A549 (cell line): ENCODE measurements around the gene CREB5. TPM values are rescaled to one million over a fixed set of nuclear protein-coding genes. Genes with fewer than 3 reads are reported as not detected.

Experiments used
- ATAC-seq, 2 experiments: fragments of 200-7000 bp in 1 of 2; fragments of >200 bp in 1 of 2; cut with Nextera tagmentation in 1 of 2; cut with Tn5 transposase in 1 of 2; 3 replicates each; pipeline versions ENCODE4 v1.8.0 to v1.9.1; 2018 to 2020; ENCODE audit warnings: mild to moderate bottlenecking in 1 of 2, moderate library complexity in 1 of 2
- CTCF ChIA-PET: fragments of 300-600 bp; sonication (Branson Sonifier 250); formaldehyde crosslinking; extraction: SDS; loops from one replicate; lab custom pipeline; 2021; ENCODE audit warnings: antibody characterized with exemption, inconsistent platforms; lab: Yijun Ruan, JAX
- POLR2A ChIA-PET: fragments of 350-600 bp; formaldehyde crosslinking; extraction: SDS; loops from one replicate; lab custom pipeline; 2021; ENCODE audit warnings: antibody characterized with exemption, inconsistent platforms; lab: Yijun Ruan, JAX
- DNase-seq, 2 experiments: peaks; one replicate each; pipeline versions ENCODE4 v3.0.0 to v3.0.0-alpha.2; 2011 to 2016; ENCODE audit warnings: low read depth in 1 of 2, low spot score in 1 of 2
- FAIRE-seq: peaks from 2 replicates; lab custom pipeline; 2011; peaks lifted over from hg19 to GRCh38; lab: Jason Lieb, UNC
- H3K27ac ChIP-seq, 2 experiments: fragments of >200 bp; sonication (Bioruptor Twin); formaldehyde crosslinking; 3 replicates each; pipeline ENCODE4 v1.5.1; 2016 to 2017
- H3K4me1 ChIP-seq: fragments of >200 bp; sonication (Bioruptor Twin); formaldehyde crosslinking; 3 replicates; pipeline ENCODE4 v1.6.1; 2016
- H3K4me2 ChIP-seq: fragments of >200 bp; sonication (Bioruptor Twin); formaldehyde crosslinking; 3 replicates; pipeline ENCODE4 v1.6.1; 2016
- H3K4me3 ChIP-seq: fragments of >200 bp; sonication (Bioruptor Twin); formaldehyde crosslinking; 3 replicates; pipeline ENCODE4 v1.5.1; 2016
- H3K9me3 ChIP-seq: fragments of >200 bp; sonication (Bioruptor Twin); formaldehyde crosslinking; 3 replicates; pipeline ENCODE4 v1.6.1; 2016
- BCL3 ChIP-seq: fragments of >200 bp; sonication (Bioruptor Twin); formaldehyde crosslinking; IDR thresholded peaks from 3 replicates; pipeline ENCODE4 v1.6.1; 2016
- BHLHE40 ChIP-seq: IDR thresholded peaks from 2 replicates; pipeline ENCODE4 v1.6.1; 2012; ENCODE audit warnings: low read depth, low read length, inconsistent platforms
- CBX2 ChIP-seq: fragments of 200-600 bp; sonication (generic); IDR thresholded peaks from 2 replicates; pipeline ENCODE4 v1.6.1; 2016; ENCODE audit warnings: low read depth, mild to moderate bottlenecking, borderline replicate concordance
- CEBPB ChIP-seq, 2 experiments: fragments of >200 bp in 1 of 2; sonication (Bioruptor Twin) in 1 of 2; formaldehyde crosslinking in 1 of 2; IDR thresholded peaks; 2 replicates each; pipeline ENCODE4 v1.6.1; 2012 to 2016
- CHD2 ChIP-seq: fragments of 150-350 bp; IDR thresholded peaks from 2 replicates; pipeline ENCODE4 v1.6.1; 2014; ENCODE audit warnings: low read length; ENCODE audit not compliant: partially characterized antibody
- FOSL2 ChIP-seq, 2 experiments: fragments of 450-650 bp in 1 of 2; fragments of >200 bp in 1 of 2; sonication (Bioruptor Twin) in 1 of 2; formaldehyde crosslinking; IDR thresholded peaks; 2 replicates each; pipeline versions ENCODE4 v1.5.0 to v1.6.1; 2016 to 2020; ENCODE audit warnings: mild to moderate bottlenecking in 1 of 2, moderate library complexity in 1 of 2
- GATA3 ChIP-seq: IDR thresholded peaks from 2 replicates; pipeline ENCODE4 v1.6.1; 2012; ENCODE audit warnings: borderline replicate concordance
- HOXB5 ChIP-seq: fragments of 250-450 bp; sonication (Bioruptor Pico); IDR thresholded peaks from 2 replicates; pipeline ENCODE4 v1.5.0; 2020; ENCODE audit warnings: mild to moderate bottlenecking, moderate library complexity
- JUN ChIP-seq, 2 experiments: fragments of >200 bp; sonication (Bioruptor Twin); formaldehyde crosslinking; IDR thresholded peaks; 2 replicates in 1 of 2; 3 replicates in 1 of 2; pipeline ENCODE4 v1.6.1; 2016 to 2017
- JUNB ChIP-seq: fragments of >200 bp; sonication (Bioruptor Twin); formaldehyde crosslinking; IDR thresholded peaks from 2 replicates; pipeline ENCODE4 v1.6.1; 2016
- KDM5A ChIP-seq: fragments of 200-600 bp; sonication (generic); IDR thresholded peaks from 2 replicates; pipeline ENCODE4 v1.6.1; 2016; ENCODE audit warnings: antibody characterized with exemption, mild to moderate bottlenecking
- MAX ChIP-seq: IDR thresholded peaks from 2 replicates; pipeline ENCODE4 v1.6.1; 2012
- MAZ ChIP-seq: fragments of 150-350 bp; IDR thresholded peaks from 2 replicates; pipeline ENCODE4 v1.6.1; 2014; ENCODE audit warnings: antibody characterized with exemption, low read depth, low read length, borderline replicate concordance
- MYC ChIP-seq: IDR thresholded peaks from 2 replicates; pipeline ENCODE4 v1.6.1; 2012; ENCODE audit warnings: mild to moderate bottlenecking, inconsistent platforms, low read length, improper control_type of control experiment, borderline replicate concordance
- POLR2A ChIP-seq: IDR thresholded peaks from 2 replicates; pipeline ENCODE4 v1.6.1; 2012; ENCODE audit warnings: mild to moderate bottlenecking, low read length
- REST ChIP-seq: fragments of 200-600 bp; sonication (generic); IDR thresholded peaks from 2 replicates; pipeline ENCODE4 v1.6.1; 2016; ENCODE audit warnings: antibody characterized with exemption, mild to moderate bottlenecking, moderate library complexity
- RFX5 ChIP-seq: fragments of 450-650 bp; IDR thresholded peaks from 2 replicates; pipeline ENCODE4 v1.7.1; 2014; ENCODE audit warnings: antibody characterized with exemption, mild to moderate bottlenecking, moderate library complexity
- SREBF2 ChIP-seq: fragments of 450-650 bp; IDR thresholded peaks from 2 replicates; pipeline ENCODE4 v1.6.1; 2014; ENCODE audit warnings: mild to moderate bottlenecking, moderate library complexity
- TFCP2L1 ChIP-seq: fragments of 250-450 bp; sonication (Bioruptor Pico); IDR thresholded peaks from 2 replicates; pipeline ENCODE4 v1.5.0; 2021; ENCODE audit warnings: mild to moderate bottlenecking
- ZC3H11A ChIP-seq: fragments of 450-650 bp; IDR thresholded peaks from 2 replicates; pipeline ENCODE4 v1.6.1; 2014; ENCODE audit warnings: antibody characterized with exemption, mild to moderate bottlenecking
- ZSCAN20 ChIP-seq: fragments of 250-450 bp; sonication (Bioruptor Pico); IDR thresholded peaks from 2 replicates; pipeline ENCODE4 v1.8.0; 2022; ENCODE audit warnings: mild to moderate bottlenecking, moderate library complexity
- WGBS: methylation state at CpG from one replicate; pipeline ENCODE4 v1.1.6; 2017; ENCODE audit errors: missing lambda C conversion rate; 5-methylcytosine and 5-hydroxymethylcytosine counted together
- polyA plus RNA-seq, 4 experiments: library from polyadenylated mRNA; depleted of rRNA in 3 of 4; stranded (reverse); fragments of >200 nt; fragmentation: RNase III in 1 of 4; extraction: RNeasy Plus Mini Kit Qiagen cat#74134 plus additional on column Dnase treatment in 1 of 4; gene quantifications; 2 replicates in 3 of 4; 3 replicates in 1 of 4; pipeline ENCODE4 v1.2.3, GENCODE V29; 2011 to 2017

CREB5 gene
- polyA plus RNA-seq, 2 of the 4 experiments (the other 2 are of a cell fraction), result 0.61 to 1.5 TPM

GRCh38 chr7:28685644-28686417 lies 273.5 kb downstream of the CREB5 start:
- TF ChIP-seq JUN (IDR thresholded peaks at IDR 0.05) (peak in 1 of 2 experiments; percentile 63; a peak in 2 of 5 replicates), KDM5A (no peak), FOSL2 (IDR thresholded peaks at IDR 0.05) (peak; percentile 82), FOSL2 (CRISPR knock-in tag; IDR thresholded peaks at IDR 0.05) (peak; percentile 94), MAX (0 out of 2 replicates have a peak, but pooled peaks have one; percentile 15), GATA3 (peak; percentile 38; the same call in 1 of the 2 replicates), HOXB5 (no peak), JUNB (peak; percentile 74), MYC (no peak), CEBPB (IDR thresholded peaks at IDR 0.05) (peak; percentile 60 to 83; a peak in 3 of 4 replicates)
- CTCF ChIA-PET, result interaction anchor here (0.6 to 1.6 kb wide), 6 partner anchors 14 to 388 kb away, joined by 3 to 4 read pairs (median 3); no protein-coding TSS in a partner anchor
- POLR2A ChIA-PET, result interaction anchor here (0.7 kb wide), 1 partner anchor 12 kb away, joined by 3 read pairs; no protein-coding TSS in a partner anchor
- Histone ChIP-seq H3K9me3 (no peaks in the 10 kb centered on the region), H3K4me3 (peak overlapping the region; percentile 39), H3K4me2 (peak overlapping the region; percentile 90), H3K27ac (peak overlapping the region; percentile 49 to 70; a peak in 5 of 6 replicates), H3K4me1 (peaks cover 16% of the 10 kb centered on the region)
- peak; percentile 94 to 98 for ATAC-seq
- peak; percentile 78 to 85 for DNase-seq
- FAIRE-seq, result peak; percentile 94
- WGBS, result 3% methylated on average over 15 of the region's 15 CpGs

- TF ChIP-seq MAZ (no peak), CHD2 (no peak), MYC (no peak), POLR2A (no peak), MAX (no peak), BCL3 (no peak), ZSCAN20 (CRISPR knock-in tag) (no peak), HOXB5 (no peak), CEBPB (IDR thresholded peaks at IDR 0.05) (no peak), ZC3H11A (no peak), GATA3 (no peak), JUN (IDR thresholded peaks at IDR 0.05) (no peak), BHLHE40 (no peak), SREBF2 (no peak), REST (no peak), RFX5 (no peak), CBX2 (no peak), TFCP2L1 (CRISPR knock-in tag) (no peak)
- DNase-seq, result peak in 1 of 2 experiments; percentile 5
- peak overlapping the region; percentile 39 for H3K4me3 ChIP-seq
These were observed 274.1 kb downstream of the CREB5 start for GRCh38 chr7:28686418-28686800.

More at GRCh38 chr7:28686418-28686800, 274.1 kb downstream of the CREB5 start:
- Histone ChIP-seq H3K9me3 (no peaks in the 10 kb centered on the region), H3K4me2 (peak overlapping the region; percentile 90), H3K4me1 (peaks cover 16% of the 10 kb centered on the region), H3K27ac (peak overlapping the region; percentile 49 to 70; a peak in 5 of 6 replicates)
- peak in 1 of 2 experiments; percentile 25; a peak in 2 of 6 replicates for ATAC-seq
- 12% methylated on average over 12 of the region's 12 CpGs for WGBS
- FAIRE-seq, result no peak
- ChIA-PET POLR2A (interaction anchor here (0.7 kb wide), 1 partner anchor 12 kb away, joined by 3 read pairs; no protein-coding TSS in a partner anchor), CTCF (interaction anchor here (1.0 to 1.2 kb wide), 2 partner anchors 14 to 22 kb away, joined by 3 read pairs; no protein-coding TSS in a partner anchor)
